COLO668 (cell line): ENCODE data around the gene TMEM9.
"Not testable (repeated sequence)": the region's sequence is repeated elsewhere in the genome, so short reads cannot be mapped to it uniquely, and the experiment has no call there.

ENCODE experiments used
- DNase-seq: peaks from one replicate; lab custom pipeline; 2025; ENCODE audit not compliant: unreplicated experiment; lab: John Stamatoyannopoulos, UW

Gene TMEM9

DNA sequence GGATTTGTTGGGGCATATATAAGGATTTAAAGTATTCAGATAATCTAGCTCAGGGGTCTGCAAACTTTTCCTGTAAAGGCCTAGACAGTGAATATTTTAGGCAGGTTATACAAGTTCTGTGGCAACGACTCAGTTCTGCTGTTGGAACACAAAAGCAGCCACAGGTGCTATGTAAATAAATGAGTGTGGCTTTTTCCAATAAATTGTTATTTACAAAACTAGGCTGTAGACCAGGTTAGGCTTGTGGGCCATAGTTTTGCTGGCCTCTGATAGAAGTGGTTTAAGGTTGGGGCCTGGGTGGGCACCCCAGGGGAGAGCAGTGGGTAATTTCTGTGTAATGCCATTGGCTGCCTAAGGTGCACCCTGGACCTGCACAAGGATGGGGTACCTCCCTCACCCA is 19.5 kb upstream of the TMEM9 start:
- DNase-seq, result no peak

DNA sequence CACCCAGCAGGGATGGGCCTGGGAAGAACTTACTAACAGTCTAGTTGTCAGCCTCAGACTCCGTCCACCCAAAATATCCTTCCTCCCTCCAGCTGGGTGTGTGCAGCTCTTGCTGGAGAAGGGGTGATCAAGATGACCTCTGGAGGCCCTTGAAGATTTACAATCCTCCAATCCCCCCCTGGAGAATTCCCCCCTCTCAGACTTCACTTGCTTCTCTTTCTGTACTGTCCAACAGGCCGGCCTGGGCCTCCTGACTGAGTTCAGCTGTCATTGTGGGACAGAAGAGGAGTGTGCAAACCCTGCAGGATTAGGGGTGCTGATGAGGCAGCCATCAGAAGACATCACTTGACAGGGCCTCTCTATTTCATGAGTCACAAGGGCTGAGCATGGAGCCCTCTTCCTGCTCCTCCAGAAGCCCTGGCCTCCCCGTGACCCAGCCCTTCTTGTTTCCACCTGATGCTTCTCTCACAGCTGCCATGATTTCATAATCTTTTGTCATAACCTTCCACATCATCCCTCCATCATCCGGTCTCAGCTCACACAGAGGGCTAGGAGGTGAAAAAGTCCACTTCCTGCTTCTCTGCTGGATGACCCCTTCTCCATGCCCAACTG is 18.8 kb upstream of the TMEM9 start:
- DNase-seq, result no peak

DNA sequence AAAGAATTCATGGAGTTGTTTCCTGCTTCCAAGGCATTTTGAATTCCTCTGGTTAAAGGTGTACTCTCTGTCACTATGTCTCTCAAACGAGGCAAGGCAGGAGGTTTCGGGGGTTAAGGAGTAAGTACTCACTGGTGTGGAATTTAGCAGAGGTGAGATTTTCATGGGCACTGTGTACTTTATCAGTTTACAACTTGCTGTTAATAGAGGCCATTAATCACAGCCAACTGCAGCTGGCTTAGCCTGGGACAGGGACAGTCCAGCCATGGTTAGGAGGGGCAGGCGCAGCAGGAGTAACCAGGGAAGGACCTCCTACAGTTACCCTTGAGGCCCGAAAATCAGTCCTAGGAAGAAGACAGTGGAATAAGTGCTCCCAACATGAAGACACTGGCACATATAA is 18.1 kb upstream of the TMEM9 start:
- DNase-seq, result no peak

DNA sequence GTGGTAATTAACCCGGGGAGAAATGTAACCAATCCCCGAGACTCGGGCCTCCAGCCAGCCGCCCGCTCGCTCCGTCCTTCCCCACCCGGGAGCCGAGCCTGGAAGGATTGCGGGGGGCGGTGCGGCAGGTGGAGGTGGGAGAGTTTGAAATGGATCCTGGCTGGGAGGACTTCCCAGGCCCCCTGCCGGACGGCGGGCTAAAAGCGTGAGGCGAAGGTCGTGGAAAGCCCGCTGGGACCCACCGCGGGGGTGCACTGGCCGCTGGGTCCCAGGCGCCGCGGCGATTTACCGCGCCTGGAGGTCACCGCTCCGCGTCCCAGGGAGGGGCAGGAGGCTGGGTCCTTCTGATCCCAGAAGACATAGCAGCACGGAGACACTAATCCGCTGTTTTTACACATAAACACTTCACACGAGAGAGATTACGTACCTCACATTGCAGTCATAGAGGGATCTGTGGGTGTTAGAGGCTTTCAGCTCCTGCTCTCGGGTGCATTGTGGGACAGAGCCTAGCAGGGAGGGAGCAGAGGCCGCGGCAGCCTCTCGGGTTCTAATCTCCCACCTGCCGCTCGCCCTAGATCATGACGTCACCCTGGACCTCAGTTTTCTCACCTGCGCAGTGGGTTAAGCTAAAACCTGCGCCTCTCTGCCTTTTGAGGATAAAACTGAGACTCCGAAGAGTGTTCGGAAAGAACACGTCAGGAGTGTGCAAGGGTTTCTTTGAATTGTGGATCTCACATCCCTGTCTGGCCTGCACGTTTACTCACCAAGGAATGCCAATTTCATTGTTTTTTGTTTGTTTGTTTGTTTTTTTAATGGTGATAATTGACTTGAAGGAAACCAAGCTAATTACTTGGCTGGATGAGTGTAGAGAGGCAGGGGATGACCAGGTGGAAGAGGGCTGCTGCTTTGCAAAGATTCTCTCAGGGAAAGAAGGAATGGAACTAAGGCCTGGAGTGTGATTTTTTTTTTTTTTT is 17.1 kb upstream of the TMEM9 start:
- DNase-seq, result peak; percentile 97

DNA sequence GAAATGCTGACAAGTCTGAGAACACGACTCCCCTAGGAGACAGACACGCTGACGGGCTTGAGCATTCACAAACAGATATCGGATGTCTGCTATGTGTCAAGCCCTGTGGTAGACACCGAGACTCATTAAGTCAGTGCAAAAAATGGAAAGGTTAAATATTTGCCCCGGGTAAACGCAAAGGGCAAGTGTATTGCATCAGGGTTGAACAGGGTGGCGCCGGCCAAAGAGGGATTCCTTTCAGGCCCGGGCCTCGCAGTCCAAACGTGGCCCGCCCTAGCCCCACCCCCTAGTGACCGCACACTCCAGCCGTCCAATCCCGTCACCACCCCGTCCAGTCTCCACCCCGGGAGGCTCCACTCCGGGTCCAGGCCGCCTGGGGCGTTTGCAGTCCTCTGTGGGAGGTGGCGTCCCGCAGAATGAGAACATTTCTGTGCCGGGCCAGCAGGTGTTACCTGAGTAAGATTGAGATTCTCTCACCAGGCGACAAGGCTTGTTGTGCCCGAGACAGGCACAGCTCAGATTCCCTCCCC is 16.3 kb upstream of the TMEM9 start:
- peak; percentile 99 for DNase-seq

DNA sequence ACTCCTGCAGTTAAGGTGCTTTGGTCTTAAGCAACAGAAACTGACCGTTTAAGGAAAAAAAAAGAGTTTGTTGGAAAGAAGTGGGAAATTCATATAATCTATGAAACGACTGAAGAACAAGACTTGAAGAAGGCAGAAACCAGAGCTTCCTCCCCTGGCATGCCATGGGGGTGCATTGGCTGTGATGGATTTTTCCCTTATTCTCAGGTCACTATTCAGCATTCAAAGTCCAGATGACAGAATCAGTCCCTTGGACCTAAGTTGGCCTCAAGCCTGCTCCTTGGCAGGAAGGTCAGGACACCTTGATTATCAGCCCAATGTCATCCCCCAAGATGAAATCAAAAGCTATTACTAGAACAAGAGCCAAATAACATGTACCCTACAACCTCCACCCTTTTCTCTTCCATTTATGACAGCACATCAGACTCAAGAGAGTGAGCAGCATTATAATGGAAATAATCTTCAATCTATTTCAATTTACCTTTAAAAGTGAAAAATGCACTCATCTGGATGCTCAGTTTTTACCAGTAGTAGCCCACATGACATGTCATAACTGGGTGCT is 15.8 kb upstream of the TMEM9 start:
- no peak for DNase-seq

DNA sequence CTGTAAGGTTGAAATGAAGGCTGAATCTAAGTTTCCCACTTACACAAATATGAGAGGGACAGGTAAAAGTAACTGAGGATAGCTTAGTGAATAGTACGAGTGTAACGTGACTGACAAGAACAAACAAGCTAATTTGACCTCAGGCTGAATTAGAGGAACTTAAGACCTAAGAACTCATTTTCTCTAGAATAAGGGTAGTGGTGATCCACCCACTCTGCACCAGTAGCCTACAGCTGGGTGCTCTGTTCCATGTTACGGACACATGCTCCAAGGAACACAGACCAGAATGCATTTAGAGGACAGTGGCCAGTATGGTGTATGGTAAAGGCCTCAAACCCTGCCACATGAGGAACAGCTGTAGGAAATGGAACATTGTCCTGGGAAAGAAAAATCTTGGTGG is 14.9 kb upstream of the TMEM9 start:
- DNase-seq, result no peak

DNA sequence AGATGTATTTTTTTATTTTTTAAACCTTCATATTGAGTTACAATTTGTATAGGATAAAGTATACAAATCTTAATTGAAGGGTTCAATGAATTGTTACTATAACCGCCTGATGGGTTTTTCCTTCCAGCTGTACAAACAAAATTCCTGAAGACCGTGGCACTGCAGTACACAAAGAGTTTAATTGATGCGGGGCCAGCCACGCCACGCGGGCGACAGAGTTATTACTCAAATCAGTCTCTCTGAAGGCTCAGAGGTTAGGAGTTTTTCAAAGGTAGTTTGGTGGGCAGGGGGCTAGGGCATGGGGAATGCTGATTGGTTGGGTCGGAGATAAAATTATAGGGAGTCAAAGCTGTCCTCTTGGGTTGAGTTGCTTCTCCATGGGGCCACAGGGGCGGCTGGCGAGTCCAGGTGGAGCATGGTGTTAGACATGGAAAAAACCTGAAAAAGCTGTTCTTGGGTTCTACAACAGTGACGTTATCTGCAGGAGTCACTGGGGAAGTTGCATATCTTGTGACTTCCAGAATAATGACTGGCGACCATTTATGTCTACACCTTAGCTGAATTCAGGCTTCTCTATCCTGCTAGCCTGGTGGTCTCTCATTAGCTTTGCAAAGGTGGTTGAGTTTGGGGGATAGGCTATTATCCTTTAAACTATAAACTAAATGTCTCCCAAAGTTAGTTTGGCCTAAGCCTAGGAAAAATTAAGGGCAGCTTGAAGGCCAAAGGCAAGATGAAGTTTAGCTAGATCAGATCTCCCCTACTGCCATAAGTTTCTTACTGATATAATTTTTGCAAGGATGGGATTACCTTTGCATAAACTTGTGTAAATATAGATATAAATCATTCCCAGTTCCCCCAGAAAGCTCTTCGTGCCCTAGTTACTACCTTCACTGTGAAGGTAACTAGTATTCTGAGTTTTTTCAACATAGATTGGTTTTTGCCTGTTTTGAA is 13.0 kb upstream of the TMEM9 start:
- DNase-seq, result peak; percentile 77

DNA sequence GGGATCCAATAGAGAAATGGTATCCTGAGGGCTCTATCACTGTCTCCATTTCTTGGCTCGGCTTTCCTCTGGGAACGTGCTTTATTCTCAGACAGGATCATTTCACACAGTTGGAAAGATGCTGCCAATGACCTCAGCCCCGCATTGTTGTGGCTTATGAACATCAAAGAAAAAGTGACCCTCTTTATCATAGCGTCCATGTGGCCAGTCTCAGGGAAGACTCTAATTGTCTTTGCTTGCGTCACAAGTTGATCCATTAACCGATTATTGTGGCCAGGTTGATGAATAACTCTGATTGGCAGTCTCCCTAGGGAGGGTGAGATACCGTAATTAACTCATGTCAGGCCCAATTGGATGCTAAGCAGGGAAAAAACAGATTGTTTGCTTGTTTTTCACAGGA is 10.4 kb upstream of the TMEM9 start:
- no peak for DNase-seq

DNA sequence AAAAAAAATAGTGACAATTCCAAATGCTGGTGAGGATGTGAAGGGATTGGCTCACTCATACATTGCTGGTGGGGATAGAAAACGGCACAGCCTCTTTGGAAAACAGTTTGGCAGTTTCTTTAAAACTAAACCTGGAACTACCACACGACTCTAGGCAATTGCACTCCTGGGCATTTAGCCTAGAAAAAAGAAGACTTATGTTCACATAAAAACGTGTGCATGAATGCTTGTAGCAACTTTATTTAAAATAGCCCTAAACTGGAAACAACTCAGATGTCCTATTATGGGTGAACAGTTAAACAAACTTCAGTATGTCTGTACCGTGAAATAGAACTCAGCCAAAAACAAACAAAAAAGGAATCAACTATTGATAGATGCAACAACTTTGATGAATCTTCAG is 9.4 kb upstream of the TMEM9 start:
- no peak for DNase-seq

DNA sequence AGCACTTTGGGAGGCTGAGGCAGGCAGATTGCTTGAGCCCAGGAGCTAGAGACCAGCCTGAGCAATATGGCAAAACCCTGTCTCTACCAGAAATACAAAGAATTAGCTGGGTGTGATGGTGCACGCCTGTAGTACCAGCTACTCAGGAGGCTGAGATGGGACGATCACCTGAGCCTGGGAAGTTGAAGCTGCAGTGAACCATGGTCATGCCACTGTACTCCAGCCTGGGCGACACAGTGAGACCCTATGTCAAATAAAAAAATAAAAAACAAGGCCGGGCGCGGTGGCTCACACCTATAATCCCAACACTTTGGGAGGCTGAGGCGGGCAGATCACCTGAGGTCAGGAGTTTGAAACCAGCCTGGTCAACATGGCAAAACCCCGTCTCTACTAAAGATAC is 8.8 kb upstream of the TMEM9 start:
- not testable (repeated sequence) for DNase-seq

DNA sequence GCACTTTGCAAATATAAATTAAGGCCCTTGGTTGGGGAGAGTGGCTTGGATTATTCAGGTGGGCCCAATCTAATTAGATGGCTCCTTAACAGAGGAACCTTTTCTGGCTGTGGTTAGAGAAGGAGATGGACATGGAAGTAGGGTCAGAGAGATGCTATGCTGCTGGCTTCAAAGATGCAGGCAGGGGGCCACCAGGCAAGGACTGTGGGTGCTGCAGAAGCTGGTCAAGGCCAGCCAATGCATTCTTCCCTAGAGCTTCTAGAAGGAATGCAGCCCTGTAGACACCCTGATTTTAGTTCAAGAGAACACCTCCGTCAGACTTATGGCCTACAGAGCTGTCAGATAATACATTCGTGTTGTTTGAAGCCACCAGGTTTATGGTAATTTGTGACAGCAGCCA is 3.7 kb upstream of the TMEM9 start:
- no peak for DNase-seq

DNA sequence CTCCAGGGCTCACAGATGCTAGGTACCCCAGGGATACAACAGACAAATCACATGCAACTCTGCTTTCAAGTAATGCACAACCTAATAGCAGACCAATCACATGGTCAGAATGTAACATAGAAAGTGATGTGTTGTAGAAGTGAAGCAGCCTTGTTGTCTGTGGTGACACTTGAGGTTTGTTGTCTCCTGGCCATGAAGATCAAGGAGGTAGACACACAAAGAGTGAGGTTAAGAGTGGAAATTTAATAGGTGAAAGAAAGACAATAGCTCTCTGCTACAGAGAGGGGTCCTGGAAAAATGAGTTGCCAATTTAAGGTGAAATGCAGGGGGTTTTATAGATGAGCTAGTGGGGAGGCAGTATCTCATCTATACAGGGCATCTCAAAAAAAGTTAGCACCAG is 2.5 kb upstream of the TMEM9 start:
- DNase-seq, result no peak

DNA sequence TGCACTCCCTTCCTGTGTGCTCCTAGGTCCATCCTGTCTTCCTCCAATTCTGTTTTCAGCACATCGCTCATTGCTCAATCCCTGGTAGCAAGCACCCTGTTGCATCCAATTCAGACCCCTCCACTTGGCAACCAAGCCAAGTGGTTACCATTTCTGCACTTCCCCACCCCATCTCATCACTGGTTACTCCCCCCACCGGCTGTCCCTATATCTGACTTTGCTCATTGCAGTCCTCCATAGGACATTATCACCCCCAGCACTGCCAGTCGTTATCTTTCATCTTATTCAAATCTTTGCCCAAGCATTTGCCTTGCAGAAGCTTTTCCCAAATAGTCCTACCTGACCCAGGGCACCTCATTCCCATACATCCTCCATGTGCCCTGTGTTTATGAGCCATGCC is 2.1 kb upstream of the TMEM9 start:
- DNase-seq, result no peak

DNA sequence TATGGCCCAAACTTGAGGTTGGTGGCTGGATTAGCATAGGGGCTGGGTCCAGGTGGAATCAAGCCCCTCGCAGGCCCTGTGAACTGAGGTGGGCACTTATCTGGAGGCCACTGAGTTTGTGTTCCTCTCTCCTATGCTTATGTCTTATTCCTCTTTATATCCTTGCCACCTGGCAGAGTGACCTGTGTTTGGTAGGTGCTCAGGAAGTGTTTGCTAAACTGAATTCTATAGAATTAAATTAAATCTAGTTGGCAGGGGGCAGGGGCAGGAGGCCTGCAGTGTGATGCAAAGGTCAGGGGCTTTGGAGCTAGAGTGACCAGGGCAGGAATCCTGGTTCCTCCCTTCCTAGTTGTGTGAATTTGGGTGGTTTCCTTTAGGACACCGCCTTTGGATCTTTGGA is 1.1 kb upstream of the TMEM9 start:
- no peak for DNase-seq

DNA sequence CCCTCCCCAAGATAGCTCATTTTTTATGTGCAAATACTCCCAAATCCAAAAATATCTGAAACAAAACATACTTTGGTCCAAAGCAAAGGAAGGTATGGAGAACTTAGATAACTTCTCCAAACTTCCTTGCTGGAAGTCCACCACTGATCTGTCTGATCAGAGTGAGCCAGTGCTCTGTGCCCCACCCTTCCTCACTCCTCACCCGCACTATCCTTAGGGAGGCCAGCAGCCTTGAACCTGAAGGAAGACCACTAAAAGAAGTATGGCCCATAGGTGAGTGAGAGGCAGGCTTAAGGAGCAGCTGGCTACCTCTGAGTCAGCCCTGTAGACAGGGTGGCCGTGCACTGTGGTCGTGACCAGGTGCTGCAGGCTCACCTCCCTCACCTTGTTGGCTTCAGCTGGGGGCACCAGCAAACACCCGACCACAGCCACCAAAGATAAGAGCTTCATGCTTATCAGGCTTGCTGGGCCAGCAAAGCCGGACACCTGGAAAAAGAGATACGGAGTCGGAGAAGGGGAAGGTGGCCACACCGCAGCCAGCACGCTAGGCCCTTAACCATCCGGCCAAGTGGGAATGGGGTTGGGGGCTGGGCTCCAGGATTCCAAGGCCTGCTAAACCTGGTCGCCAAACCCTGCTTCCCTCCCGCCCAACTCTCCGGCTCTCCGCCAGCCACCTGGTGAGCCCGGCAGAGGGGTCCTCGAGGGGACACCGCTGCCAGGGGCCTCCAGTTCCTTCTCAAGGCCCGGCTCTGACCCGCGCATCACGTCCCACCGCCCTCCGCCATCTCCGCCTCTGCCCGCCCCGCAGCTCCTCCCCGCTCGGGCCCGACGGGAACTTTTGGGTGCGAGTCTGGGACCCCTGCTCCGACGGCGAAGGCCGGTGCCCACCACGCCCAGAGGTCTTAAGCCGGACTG is 543 bp downstream of the TMEM9 start:
- DNase-seq, result peak; percentile 71

DNA sequence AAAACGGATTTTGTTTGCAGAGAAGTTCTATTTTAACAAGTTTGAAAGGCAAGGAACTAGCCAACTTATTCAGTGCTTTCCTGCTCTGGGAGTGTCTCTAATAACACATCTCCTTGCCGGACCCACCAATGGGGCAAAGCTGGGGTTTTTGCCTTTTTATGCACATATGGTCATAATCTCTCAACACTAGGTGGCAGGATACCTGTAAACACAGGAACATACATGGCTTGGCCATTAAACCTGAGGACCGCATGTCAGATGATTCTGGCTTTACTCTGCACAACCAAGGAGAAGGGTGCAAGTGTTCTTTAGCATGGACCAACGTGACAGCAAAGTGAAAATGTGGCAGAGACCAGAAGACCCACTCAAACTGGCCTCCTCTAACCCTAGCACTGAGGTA is 4.9 kb downstream of the TMEM9 start:
- DNase-seq, result no peak

DNA sequence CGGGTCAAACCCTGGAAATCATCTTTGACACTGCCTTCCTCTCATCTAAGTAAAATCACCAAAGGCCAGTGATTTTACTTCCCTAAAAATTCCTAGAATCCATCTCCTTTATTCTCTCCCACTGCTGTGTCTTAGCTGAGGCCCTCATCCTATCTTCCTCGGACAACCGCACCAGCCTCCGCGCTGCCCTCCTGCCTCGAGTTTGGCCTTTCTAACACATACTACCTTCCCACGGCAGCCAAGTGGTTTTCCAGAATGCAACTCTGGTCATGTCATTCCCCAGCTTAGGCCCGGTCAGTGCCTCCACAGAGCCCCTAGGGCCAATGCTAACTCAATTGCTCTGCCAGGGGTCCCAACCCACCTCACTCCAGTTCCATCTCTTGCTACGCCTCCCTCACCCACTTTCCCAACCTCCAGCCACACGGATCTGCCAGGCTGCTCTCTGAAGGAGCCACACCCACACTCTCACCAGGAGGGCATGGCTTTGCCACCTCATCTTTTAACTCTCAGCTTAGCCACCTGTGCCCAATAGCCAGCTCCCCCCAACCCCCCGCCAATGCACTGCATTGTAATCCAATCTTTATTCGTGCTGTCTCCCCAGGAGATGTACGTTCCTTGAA is 6.8 kb downstream of the TMEM9 start:
- no peak for DNase-seq

DNA sequence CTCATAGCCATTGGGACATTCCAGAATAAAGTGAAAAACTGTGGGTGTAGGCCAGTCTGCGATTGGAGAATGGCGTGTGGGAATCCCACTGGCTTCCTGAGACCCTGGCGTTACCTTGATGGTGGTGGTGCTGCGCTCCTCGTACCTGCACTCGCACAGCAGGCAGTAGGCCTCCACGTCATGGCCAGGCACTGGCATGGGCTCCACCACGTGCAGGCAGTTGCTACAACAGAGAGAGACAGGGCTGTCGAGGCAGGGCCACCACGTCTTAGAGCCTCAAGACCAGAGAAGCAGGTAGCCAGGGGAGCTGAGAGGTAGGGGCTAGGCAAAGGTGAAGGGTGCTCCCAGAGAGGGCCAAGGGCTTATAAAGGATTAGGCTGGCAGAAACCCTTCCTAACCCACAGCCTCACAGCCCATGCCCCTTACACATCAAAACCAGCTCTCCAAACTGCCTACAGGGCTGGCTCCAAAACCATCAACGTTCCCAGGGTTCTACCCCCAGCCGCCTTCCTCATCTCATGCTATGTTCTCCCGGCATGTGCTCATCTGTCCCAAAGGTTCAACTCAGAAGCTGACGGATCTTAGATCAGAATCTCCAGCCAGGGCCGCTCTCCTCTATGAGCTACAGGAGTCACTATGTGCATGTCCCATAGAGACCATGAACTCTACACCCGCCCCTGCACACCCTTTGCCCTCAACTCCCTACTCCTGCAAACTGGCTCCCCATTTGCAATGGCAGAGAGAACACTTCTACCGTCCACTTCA is 7.5 kb downstream of the TMEM9 start:
- no peak for DNase-seq
